Neural cell (in vitro differentiated cells): ENCODE measurements around the gene AGXT2. TPM values are rescaled to one million over a fixed set of nuclear protein-coding genes. Genes with fewer than 3 reads are reported as not detected.

ENCODE experiments used
- H2AFZ ChIP-seq: fragments of 200-600, 300-800 bp; sonication (generic), shearing (Covaris generic); 2 replicates; pipeline ENCODE4 v1.6.0; 2014; ENCODE audit warnings: low read depth, mild to moderate bottlenecking, antibody characterized with exemption, low read length, moderate library complexity
- H3F3A ChIP-seq: fragments of 200-600 bp; shearing (Covaris generic); 2 replicates; pipeline ENCODE4 v1.6.1; 2016; ENCODE audit warnings: mild to moderate bottlenecking, moderate library complexity, mixed read lengths, antibody characterized with exemption, low read length; ENCODE audit not compliant: insufficient read depth, poor library complexity, severe bottlenecking
- H3K27ac ChIP-seq: fragments of 200-600, 300-800 bp; sonication (generic), shearing (Covaris generic); 2 replicates; pipeline ENCODE4 v1.5.1; 2014; ENCODE audit warnings: mild to moderate bottlenecking, low read length, moderate library complexity
- H3K27me3 ChIP-seq: fragments of 300-800, 200-600 bp; sonication (generic), shearing (Covaris generic); 2 replicates; pipeline ENCODE4 v1.6.0; 2014; ENCODE audit warnings: mild to moderate bottlenecking, low read depth, low read length, moderate library complexity; ENCODE audit not compliant: insufficient read depth
- H3K36me3 ChIP-seq: fragments of 300-800, 200-600 bp; sonication (generic), shearing (Covaris generic); 2 replicates; pipeline ENCODE4 v1.5.1; 2014; ENCODE audit warnings: mild to moderate bottlenecking, antibody characterized with exemption, low read length, moderate library complexity; ENCODE audit not compliant: insufficient read depth
- H3K4me2 ChIP-seq: fragments of 300-800, 200-600 bp; sonication (generic), shearing (Covaris generic); 2 replicates; pipeline ENCODE4 v1.6.0; 2014; ENCODE audit warnings: mild to moderate bottlenecking, low read length
- H3K4me3 ChIP-seq: fragments of 300-800, 200-600 bp; sonication (generic), shearing (Covaris generic); 2 replicates; pipeline ENCODE4 v1.5.1; 2014; ENCODE audit warnings: mild to moderate bottlenecking, low read length, moderate library complexity
- H3K79me2 ChIP-seq: fragments of 200-600 bp; shearing (Covaris generic); replicated peaks from 2 replicates; pipeline ENCODE4 v1.6.0; 2014; ENCODE audit warnings: mild to moderate bottlenecking, low read length, moderate library complexity; ENCODE audit not compliant: insufficient read depth
- H3K9ac ChIP-seq: fragments of 300-800, 200-600 bp; sonication (generic), shearing (Covaris generic); 2 replicates; pipeline ENCODE4 v1.6.1; 2016; ENCODE audit warnings: mild to moderate bottlenecking, low read length, mixed read lengths
- H3K9me2 ChIP-seq: fragments of 200-600 bp; shearing (Covaris generic); 2 replicates; pipeline ENCODE4 v1.6.1; 2016; ENCODE audit warnings: mild to moderate bottlenecking, low read length, mixed read lengths; ENCODE audit not compliant: insufficient read depth
- H3K9me3 ChIP-seq: fragments of 200-600, 300-800 bp; sonication (generic), shearing (Covaris generic); 2 replicates; pipeline ENCODE4 v1.6.1; 2016; ENCODE audit warnings: mild to moderate bottlenecking, mixed run types, low read length, moderate library complexity, mixed read lengths
- H4K20me1 ChIP-seq: fragments of 200-600 bp; shearing (Covaris generic); 2 replicates; pipeline ENCODE4 v1.6.1; 2016; ENCODE audit warnings: mild to moderate bottlenecking, mixed run types; ENCODE audit not compliant: insufficient read depth
- EP300 ChIP-seq: fragments of 450-650 bp; conservative IDR thresholded peaks from 2 replicates; pipeline ENCODE4 v1.6.1; 2014; ENCODE audit warnings: antibody characterized with exemption, mild to moderate bottlenecking, moderate library complexity; ENCODE audit not compliant: poor library complexity, severe bottlenecking
- EZH2 ChIP-seq: fragments of 200-600, 300-800 bp; shearing (Covaris generic), sonication (generic); IDR thresholded peaks from 2 replicates; pipeline ENCODE4 v1.6.1; 2014; ENCODE audit warnings: antibody characterized with exemption, low read length, borderline replicate concordance, mild to moderate bottlenecking; ENCODE audit not compliant: insufficient read depth, poor library complexity, severe bottlenecking
- MXI1 ChIP-seq: fragments of 450-650 bp; conservative IDR thresholded peaks from 2 replicates; pipeline ENCODE4 v1.6.1; 2014; ENCODE audit warnings: antibody characterized with exemption, mild to moderate bottlenecking; ENCODE audit not compliant: poor library complexity, severe bottlenecking
- POLR2AphosphoS5 ChIP-seq: IDR thresholded peaks from 2 replicates; pipeline ENCODE4 v1.6.1; 2012
- RAD21 ChIP-seq: fragments of 450-650 bp; conservative IDR thresholded peaks from 2 replicates; pipeline ENCODE4 v1.6.1; 2014; ENCODE audit warnings: antibody characterized with exemption, mild to moderate bottlenecking, moderate library complexity
- REST ChIP-seq: IDR thresholded peaks from 2 replicates; pipeline ENCODE4 v1.6.1; 2012; ENCODE audit warnings: borderline replicate concordance
- SMC3 ChIP-seq: fragments of 450-650 bp; conservative IDR thresholded peaks from 2 replicates; pipeline ENCODE4 v1.6.1; 2014; ENCODE audit warnings: antibody characterized with exemption, mild to moderate bottlenecking, moderate library complexity; ENCODE audit not compliant: poor library complexity
- TAF1 ChIP-seq: IDR thresholded peaks from 2 replicates; pipeline ENCODE4 v1.6.1; 2012; ENCODE audit warnings: low read depth
- polyA plus RNA-seq: library from polyadenylated mRNA; depleted of rRNA; stranded (reverse); fragments of >200 nt; gene quantifications from 2 replicates; pipeline ENCODE4 v1.2.3, GENCODE V29; 2014
- TF ChIP-seq, protein P1 (sequence below): fragments of 450-650 bp; IDR thresholded peaks from 2 replicates; pipeline ENCODE4 v1.5.1; 2014; ENCODE audit warnings: antibody characterized with exemption, mild to moderate bottlenecking, moderate library complexity; ENCODE audit not compliant: poor library complexity, severe bottlenecking

The AGXT2 gene
- polyA plus RNA-seq, 1 donor from 2014 or later: not detected

DNA sequence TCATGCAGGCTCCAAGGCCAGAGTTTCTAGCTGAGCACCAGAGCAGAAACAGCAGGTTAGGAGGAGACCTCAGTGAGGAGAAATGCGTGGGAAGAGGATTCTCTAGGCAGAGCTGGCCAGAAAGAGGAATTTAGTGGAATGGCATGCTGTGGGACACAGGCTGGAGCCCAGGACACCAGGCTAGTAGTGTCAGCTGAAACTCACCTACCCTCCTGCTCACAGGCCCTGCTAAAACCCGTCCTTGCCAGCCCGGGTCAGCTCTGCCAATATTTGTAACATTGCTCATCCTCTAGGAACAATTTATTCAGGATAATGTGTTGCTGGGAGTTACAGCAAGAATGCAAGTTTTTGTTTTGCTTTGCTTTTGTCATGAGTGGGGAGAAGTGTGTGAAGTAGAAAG is 40.2 kb upstream of the AGXT2 start:
- Histone ChIP-seq H3K36me3 (no peaks in the 10 kb centered on the region), H3K27me3 (no peaks in the 10 kb centered on the region), H3K4me2 (no peak overlapping the region), H3F3A (no peaks in the 10 kb centered on the region), H3K9me3 (no peaks in the 10 kb centered on the region), H3K9ac (no peak overlapping the region), H3K79me2 (no peaks in the 10 kb centered on the region), H4K20me1 (no peaks in the 10 kb centered on the region), H3K4me3 (no peak overlapping the region), H3K27ac (no peak overlapping the region), H2AFZ (no peak overlapping the region), H3K9me2 (no peaks in the 10 kb centered on the region)
- TF ChIP-seq EZH2: no peak
- no peak for TF ChIP-seq SMC3
- no peak for TF ChIP-seq RAD21
- no peak for TF ChIP-seq TAF1
- TF ChIP-seq EP300: no peak
- TF ChIP-seq, protein P1, sequence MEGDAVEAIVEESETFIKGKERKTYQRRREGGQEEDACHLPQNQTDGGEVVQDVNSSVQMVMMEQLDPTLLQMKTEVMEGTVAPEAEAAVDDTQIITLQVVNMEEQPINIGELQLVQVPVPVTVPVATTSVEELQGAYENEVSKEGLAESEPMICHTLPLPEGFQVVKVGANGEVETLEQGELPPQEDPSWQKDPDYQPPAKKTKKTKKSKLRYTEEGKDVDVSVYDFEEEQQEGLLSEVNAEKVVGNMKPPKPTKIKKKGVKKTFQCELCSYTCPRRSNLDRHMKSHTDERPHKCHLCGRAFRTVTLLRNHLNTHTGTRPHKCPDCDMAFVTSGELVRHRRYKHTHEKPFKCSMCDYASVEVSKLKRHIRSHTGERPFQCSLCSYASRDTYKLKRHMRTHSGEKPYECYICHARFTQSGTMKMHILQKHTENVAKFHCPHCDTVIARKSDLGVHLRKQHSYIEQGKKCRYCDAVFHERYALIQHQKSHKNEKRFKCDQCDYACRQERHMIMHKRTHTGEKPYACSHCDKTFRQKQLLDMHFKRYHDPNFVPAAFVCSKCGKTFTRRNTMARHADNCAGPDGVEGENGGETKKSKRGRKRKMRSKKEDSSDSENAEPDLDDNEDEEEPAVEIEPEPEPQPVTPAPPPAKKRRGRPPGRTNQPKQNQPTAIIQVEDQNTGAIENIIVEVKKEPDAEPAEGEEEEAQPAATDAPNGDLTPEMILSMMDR: no peak
- no peak for TF ChIP-seq MXI1
- no peak for TF ChIP-seq POLR2AphosphoS5
- no peak for TF ChIP-seq REST

GRCh38 chr5:35083150-35083549 is 35.4 kb upstream of the AGXT2 start:
- no peak overlapping the region for H3K27ac ChIP-seq
- no peak overlapping the region for H3K4me2 ChIP-seq
- no peaks in the 10 kb centered on the region for H3F3A ChIP-seq
- TF ChIP-seq SMC3: no peak
- H3K36me3 ChIP-seq: no peaks in the 10 kb centered on the region
- no peaks in the 10 kb centered on the region for H3K9me3 ChIP-seq
- no peak overlapping the region for H3K4me3 ChIP-seq
- H3K9ac ChIP-seq: no peak overlapping the region
- no peaks in the 10 kb centered on the region for H3K9me2 ChIP-seq
- H4K20me1 ChIP-seq: no peaks in the 10 kb centered on the region
- H3K79me2 ChIP-seq: no peaks in the 10 kb centered on the region
- no peak overlapping the region for H2AFZ ChIP-seq
- H3K27me3 ChIP-seq: no peaks in the 10 kb centered on the region

DNA sequence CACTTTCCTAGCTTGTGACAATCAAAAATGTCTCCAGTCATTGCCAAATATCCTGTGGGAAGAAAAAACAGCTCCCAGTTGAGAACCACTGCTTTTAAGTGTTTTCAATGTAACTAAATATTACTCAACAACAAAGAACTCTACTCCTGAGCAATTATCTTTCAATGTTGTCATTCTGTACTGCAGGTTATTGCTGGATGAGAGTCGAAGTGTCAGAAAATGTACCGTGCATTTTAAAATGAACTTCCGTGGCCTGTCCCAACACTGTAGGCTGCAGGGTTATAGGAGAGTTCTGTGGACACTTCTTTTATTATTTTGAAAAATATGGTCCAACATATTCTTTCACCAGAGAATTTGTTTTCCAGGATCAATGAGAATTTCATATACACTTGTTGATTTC is 34.8 kb upstream of the AGXT2 start:
- H3K27me3 ChIP-seq: no peaks in the 10 kb centered on the region
- no peak for TF ChIP-seq REST
- TF ChIP-seq RAD21: no peak
- TF ChIP-seq POLR2AphosphoS5: no peak
- no peak for TF ChIP-seq SMC3
- no peak for TF ChIP-seq EZH2
- no peak for TF ChIP-seq TAF1
- TF ChIP-seq, protein P1: no peak
- no peaks in the 10 kb centered on the region for H3K79me2 ChIP-seq
- no peaks in the 10 kb centered on the region for H3F3A ChIP-seq
- H3K4me2 ChIP-seq: no peak overlapping the region
- no peaks in the 10 kb centered on the region for H3K9me2 ChIP-seq
- H4K20me1 ChIP-seq: no peaks in the 10 kb centered on the region
- no peak overlapping the region for H2AFZ ChIP-seq
- H3K4me3 ChIP-seq: no peak overlapping the region
- no peak overlapping the region for H3K27ac ChIP-seq
- H3K9ac ChIP-seq: no peak overlapping the region
- no peaks in the 10 kb centered on the region for H3K36me3 ChIP-seq
- no peaks in the 10 kb centered on the region for H3K9me3 ChIP-seq
